ENCODE data around the gene CAMK1G. TPM values are rescaled to one million over a fixed set of nuclear protein-coding genes. Genes with fewer than 3 reads are reported as not detected.

The CAMK1G gene
- total and polyA plus RNA-seq, 3 donors from 2014 or later = 1.1 to 2.0 (median 1.4) TPM

DNA sequence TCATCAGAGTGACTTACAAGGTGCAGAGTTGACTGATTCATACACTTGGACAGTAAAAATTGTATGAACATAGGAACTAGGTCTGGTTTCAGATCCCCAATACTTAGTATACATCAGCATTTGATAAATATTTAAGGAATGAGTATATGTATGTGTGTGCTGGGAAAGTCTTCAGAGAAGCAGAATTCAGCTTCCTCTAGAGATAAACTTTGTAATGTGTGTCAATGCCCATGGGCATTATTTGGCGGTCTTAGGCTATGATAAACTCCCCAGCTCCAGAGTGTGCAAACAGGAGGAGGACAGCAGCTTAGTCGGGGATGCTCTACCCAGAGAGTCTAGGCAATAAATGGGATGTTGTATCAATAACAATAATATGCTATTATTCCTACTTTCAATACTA, 2.9 kb upstream of the CAMK1G start:
- peaks cover 6% of the 10 kb centered on the region for H3K4me1 ChIP-seq
- DNase-seq = no peak
- no peak overlapping the region for H3K27ac ChIP-seq
- no peak for TF ChIP-seq POLR2A (IDR thresholded peaks at IDR 0.05)
- TF ChIP-seq, protein P1, sequence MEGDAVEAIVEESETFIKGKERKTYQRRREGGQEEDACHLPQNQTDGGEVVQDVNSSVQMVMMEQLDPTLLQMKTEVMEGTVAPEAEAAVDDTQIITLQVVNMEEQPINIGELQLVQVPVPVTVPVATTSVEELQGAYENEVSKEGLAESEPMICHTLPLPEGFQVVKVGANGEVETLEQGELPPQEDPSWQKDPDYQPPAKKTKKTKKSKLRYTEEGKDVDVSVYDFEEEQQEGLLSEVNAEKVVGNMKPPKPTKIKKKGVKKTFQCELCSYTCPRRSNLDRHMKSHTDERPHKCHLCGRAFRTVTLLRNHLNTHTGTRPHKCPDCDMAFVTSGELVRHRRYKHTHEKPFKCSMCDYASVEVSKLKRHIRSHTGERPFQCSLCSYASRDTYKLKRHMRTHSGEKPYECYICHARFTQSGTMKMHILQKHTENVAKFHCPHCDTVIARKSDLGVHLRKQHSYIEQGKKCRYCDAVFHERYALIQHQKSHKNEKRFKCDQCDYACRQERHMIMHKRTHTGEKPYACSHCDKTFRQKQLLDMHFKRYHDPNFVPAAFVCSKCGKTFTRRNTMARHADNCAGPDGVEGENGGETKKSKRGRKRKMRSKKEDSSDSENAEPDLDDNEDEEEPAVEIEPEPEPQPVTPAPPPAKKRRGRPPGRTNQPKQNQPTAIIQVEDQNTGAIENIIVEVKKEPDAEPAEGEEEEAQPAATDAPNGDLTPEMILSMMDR (IDR thresholded peaks at IDR 0.05) = no peak
- intact Hi-C loops (cut with DNase I; ENCODE audit: low total_unique reads) = loop anchor here (10.0 kb wide), 1 partner anchor 164 kb away; no protein-coding TSS in a partner anchor
- H3K27me3 ChIP-seq = no peaks in the 10 kb centered on the region
- H3K36me3 ChIP-seq (ENCODE audit: low read depth, missing control alignments) = no peaks in the 10 kb centered on the region
- no peak overlapping the region for H3K4me3 ChIP-seq
- 86 to 91% methylated on average over 2 of the region's 2 CpGs for WGBS, 2 donors
- H3K9me3 ChIP-seq = no peaks in the 10 kb centered on the region

DNA sequence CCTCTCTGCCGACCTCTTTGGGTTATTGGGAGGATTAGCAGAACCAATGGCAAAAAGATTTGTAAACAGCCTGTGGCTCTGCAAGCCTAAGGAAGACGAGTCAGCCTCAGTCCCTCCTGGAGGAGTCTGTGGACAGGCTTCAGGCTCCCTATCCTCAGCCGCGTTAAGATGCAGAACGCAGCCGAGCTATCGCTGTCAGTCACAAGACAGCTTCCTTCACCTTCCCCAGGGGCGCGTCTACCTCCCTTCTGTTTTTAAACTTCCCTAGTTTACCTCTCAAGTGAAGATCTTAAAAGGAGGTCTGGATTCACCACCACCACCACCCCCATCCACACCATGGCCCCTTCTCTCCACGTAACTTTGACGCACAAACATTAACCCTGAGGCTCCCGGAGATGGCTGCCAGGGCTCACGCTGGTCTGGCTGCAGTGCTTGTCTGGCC, 738 bp downstream of the CAMK1G start:
- TF ChIP-seq POLR2A (IDR thresholded peaks at IDR 0.05) = no peak
- TF ChIP-seq, protein P1 (IDR thresholded peaks at IDR 0.05) = no peak
- Histone ChIP-seq H3K4me3 (peak overlapping the region; percentile 3), H3K27me3 (no peaks in the 10 kb centered on the region), H3K9me3 (no peaks in the 10 kb centered on the region), H3K36me3 (ENCODE audit: low read depth, missing control alignments) (no peaks in the 10 kb centered on the region), H3K4me1 (peaks cover 15% of the 10 kb centered on the region), H3K27ac (no peak overlapping the region)
- DNase-seq = no peak
- 23 to 35% methylated on average over 13 of the region's 13 CpGs for WGBS, 2 donors
- intact Hi-C loops (cut with DNase I; ENCODE audit: low total_unique reads) = loop anchor here (10.0 kb wide), 1 partner anchor 161 kb away; no protein-coding TSS in a partner anchor

DNA sequence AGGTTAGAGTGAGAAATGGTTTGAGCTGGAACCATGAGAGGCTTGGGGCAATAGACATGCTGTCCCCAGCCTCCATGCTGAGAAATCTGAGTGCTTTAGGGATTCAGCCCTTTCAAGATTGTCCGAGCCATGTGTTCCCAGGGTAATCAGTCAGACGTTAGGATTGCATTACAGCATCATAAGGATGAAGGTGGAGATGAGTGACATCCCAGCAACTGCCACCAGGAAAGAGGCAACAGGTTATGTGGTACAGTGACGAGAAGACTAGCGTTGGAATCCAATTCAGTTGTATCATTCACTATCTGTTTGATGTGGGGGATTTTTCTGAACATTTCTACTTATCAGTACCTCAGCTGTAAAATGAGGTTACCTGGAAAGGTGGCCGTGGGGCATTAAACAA, 1.7 kb downstream of the CAMK1G start:
- no peak for DNase-seq
- Histone ChIP-seq H3K4me3 (peak overlapping the region in 1 of 2 donors; percentile 8), H3K9me3 (no peaks in the 10 kb centered on the region), H3K27me3 (no peaks in the 10 kb centered on the region), H3K4me1 (peaks cover 15% of the 10 kb centered on the region), H3K27ac (no peak overlapping the region), H3K36me3 (ENCODE audit: low read depth, missing control alignments) (no peaks in the 10 kb centered on the region)
- 27 to 39% methylated on average over 5 of the region's 5 CpGs for WGBS, 2 donors
- TF ChIP-seq, protein P1 (IDR thresholded peaks at IDR 0.05) = no peak
- no peak for TF ChIP-seq POLR2A (IDR thresholded peaks at IDR 0.05)
- intact Hi-C loops (cut with DNase I; ENCODE audit: low total_unique reads) = loop anchor here (10.0 kb wide), 1 partner anchor 160 kb away; no protein-coding TSS in a partner anchor

DNA sequence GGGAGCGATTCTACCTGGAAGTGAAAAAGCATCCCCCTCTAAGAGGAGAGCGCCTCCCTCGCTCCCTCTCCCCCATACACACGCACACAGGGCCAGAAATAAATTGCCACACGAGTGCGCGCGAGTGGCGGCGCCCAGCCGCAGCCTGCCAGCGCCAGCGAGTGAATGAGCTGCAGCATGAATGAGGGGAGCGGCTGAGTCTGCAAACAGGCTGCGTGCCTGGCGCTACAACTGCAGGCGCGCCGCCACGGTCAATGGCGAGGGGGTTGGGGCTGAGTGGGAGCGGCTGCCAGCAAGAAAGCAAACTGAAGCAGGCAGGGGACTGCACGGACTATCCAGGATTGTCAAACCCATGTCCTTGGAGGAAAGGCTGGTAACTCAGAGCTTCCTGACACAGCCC, 2.2 kb downstream of the CAMK1G start:
- TF ChIP-seq POLR2A (IDR thresholded peaks at IDR 0.05) = no peak
- TF ChIP-seq, protein P1 (IDR thresholded peaks at IDR 0.05) = no peak
- intact Hi-C loops (cut with DNase I; ENCODE audit: low total_unique reads) = loop anchor here (10.0 kb wide), 1 partner anchor 159 kb away; no protein-coding TSS in a partner anchor
- DNase-seq = peak; percentile 74
- Histone ChIP-seq H3K4me1 (peaks cover 17% of the 10 kb centered on the region), H3K4me3 (peak overlapping the region in 1 of 2 donors; percentile 8), H3K27ac (no peak overlapping the region), H3K36me3 (ENCODE audit: low read depth, missing control alignments) (no peaks in the 10 kb centered on the region), H3K9me3 (no peaks in the 10 kb centered on the region), H3K27me3 (no peaks in the 10 kb centered on the region)
- WGBS, 2 donors = 3% methylated on average over 7 to 23 of the region's 23 CpGs

DNA sequence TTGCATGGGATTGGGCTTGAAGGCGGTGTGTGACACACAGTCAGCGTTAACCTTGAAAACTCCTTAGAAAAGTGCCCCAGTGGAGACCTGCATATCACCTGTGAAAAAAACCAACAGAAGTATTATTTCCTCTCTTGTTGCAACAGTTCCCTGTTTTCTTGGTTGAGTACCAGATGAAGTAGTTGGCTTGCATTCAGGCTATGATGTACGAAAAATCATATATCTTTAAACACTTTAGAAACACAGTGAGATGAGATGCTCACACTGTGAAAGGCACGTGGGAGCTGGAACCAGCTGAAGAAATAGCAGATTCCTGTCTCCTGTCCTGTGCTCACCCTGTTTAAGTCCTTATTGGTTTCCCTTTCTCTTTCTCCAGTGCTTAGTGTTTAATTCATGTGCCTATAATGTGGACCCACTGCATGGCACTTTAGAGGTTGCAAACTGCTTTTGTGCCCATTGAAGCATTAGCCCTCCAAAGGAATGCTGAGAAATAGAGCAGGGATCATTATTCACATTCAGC, 2.8 kb downstream of the CAMK1G start:
- H3K27ac ChIP-seq = no peak overlapping the region
- intact Hi-C loops (cut with DNase I; ENCODE audit: low total_unique reads) = loop anchor here (10.0 kb wide), 1 partner anchor 159 kb away; no protein-coding TSS in a partner anchor
- peaks cover 18% of the 10 kb centered on the region for H3K4me1 ChIP-seq
- H3K9me3 ChIP-seq = no peaks in the 10 kb centered on the region
- H3K27me3 ChIP-seq = no peaks in the 10 kb centered on the region
- no peak overlapping the region for H3K4me3 ChIP-seq
- TF ChIP-seq, protein P1 (IDR thresholded peaks at IDR 0.05) = no peak
- no peak for TF ChIP-seq POLR2A (IDR thresholded peaks at IDR 0.05)
- WGBS, 2 donors = 58 to 70% methylated on average over 4 of the region's 4 CpGs
- no peak for DNase-seq
- no peaks in the 10 kb centered on the region for H3K36me3 ChIP-seq (ENCODE audit: low read depth, missing control alignments)

All from testis (tissue), 3 donors.